Hepatic stellate cell (primary cell): ENCODE results near the gene ZNF324B.
"Not testable (repeated sequence)": the region's sequence is repeated elsewhere in the genome, so short reads cannot be mapped to it uniquely, and the experiment has no call there.

ENCODE experiments used
- DNase-seq: peaks from one replicate; pipeline ENCODE4 v3.0.0; 2011; ENCODE audit warnings: low spot score

Gene ZNF324B

GRCh38 chr19:58451358-58452101 is at the start of gene ZNF324B:
Gene ZNF324B (plus strand): TSS chr19:58451622. CDS start chr19:58453702, 2,080 bp downstream.
- peak; percentile 97 for DNase-seq

GRCh38 chr19:58401840-58402421 is 49.5 kb upstream of the ZNF324B start:
- DNase-seq = no peak

- DNase-seq = not testable (repeated sequence)
Measured at GRCh38 chr19:58403920-58404478, 47.4 kb upstream of the ZNF324B start.

- DNase-seq = no peak
Measured at GRCh38 chr19:58406818-58407657, 44.4 kb upstream of the ZNF324B start.

- DNase-seq = no peak
Measured at GRCh38 chr19:58407658-58408151, 43.7 kb upstream of the ZNF324B start.

GRCh38 chr19:58408152-58409009 is 43.0 kb upstream of the ZNF324B start, which contains the start of gene ZNF584:
Gene ZNF584 (plus strand): TSS chr19:58408649. CDS start chr19:58409148, 499 bp downstream.
- peak; percentile 97 for DNase-seq

GRCh38 chr19:58409010-58409790 is 42.2 kb upstream of the ZNF324B start:
- DNase-seq = no peak

- DNase-seq = no peak
Measured at GRCh38 chr19:58416604-58417003, 34.8 kb upstream of the ZNF324B start.

- no peak for DNase-seq
Measured at GRCh38 chr19:58417071-58417470, 34.4 kb upstream of the ZNF324B start.

GRCh38 chr19:58428617-58429016 is 22.8 kb upstream of the ZNF324B start:
- no peak for DNase-seq

GRCh38 chr19:58429745-58430144 is 21.7 kb upstream of the ZNF324B start:
- no peak for DNase-seq

GRCh38 chr19:58434217-58434616 is 17.2 kb upstream of the ZNF324B start:
- no peak for DNase-seq

- DNase-seq = peak; percentile 99
Measured at GRCh38 chr19:58439576-58440554, 11.6 kb upstream of the ZNF324B start, which contains the start of gene ZNF132. Gene ZNF132 (minus strand): TSS chr19:58440153. CDS start chr19:58439821, 332 bp downstream.

- DNase-seq = no peak
Measured at GRCh38 chr19:58440556-58440955, 10.9 kb upstream of the ZNF324B start.

- not testable (repeated sequence) for DNase-seq
Measured at GRCh38 chr19:58442986-58443385, 8.4 kb upstream of the ZNF324B start.

GRCh38 chr19:58448860-58449259 is 2.6 kb upstream of the ZNF324B start:
- not testable (repeated sequence) for DNase-seq

- DNase-seq = not testable (repeated sequence)
Measured at GRCh38 chr19:58449980-58450379, 1.4 kb upstream of the ZNF324B start.

GRCh38 chr19:58450856-58451357 is 515 bp upstream of the ZNF324B start:
- DNase-seq = no peak

- DNase-seq = no peak
Measured at GRCh38 chr19:58453743-58454142, 2.3 kb downstream of the ZNF324B start.
